GM21737 (cell line): ENCODE data around the gene HIVEP3.

Experiments
- ATAC-seq: cut with Tn5 transposase; IDR thresholded peaks from one replicate; pipeline ENCODE4 v1.9.1; 2021; ENCODE audit warnings: mild to moderate bottlenecking, moderate library complexity; ENCODE audit not compliant: unreplicated experiment

Gene HIVEP3

GRCh38 chr1:41512701-41513382 lies 405.9 kb downstream of the HIVEP3 start:
- ATAC-seq = no peak

DNA sequence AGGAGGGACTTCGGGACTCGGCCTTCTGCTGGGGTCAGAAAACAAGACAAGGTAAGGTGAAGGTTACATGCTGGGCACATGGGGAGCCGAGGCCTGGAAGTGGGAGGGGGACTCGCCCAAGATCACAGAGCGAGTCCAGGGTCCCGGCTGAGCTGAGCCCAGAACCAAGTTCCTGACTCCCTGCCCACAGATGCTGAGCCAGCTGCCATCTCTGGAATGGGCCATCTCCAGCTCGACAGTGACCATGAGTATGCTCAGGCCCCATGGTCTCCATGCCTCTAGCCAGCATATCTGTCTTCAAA lies 407.5 kb downstream of the HIVEP3 start:
- no peak for ATAC-seq

DNA sequence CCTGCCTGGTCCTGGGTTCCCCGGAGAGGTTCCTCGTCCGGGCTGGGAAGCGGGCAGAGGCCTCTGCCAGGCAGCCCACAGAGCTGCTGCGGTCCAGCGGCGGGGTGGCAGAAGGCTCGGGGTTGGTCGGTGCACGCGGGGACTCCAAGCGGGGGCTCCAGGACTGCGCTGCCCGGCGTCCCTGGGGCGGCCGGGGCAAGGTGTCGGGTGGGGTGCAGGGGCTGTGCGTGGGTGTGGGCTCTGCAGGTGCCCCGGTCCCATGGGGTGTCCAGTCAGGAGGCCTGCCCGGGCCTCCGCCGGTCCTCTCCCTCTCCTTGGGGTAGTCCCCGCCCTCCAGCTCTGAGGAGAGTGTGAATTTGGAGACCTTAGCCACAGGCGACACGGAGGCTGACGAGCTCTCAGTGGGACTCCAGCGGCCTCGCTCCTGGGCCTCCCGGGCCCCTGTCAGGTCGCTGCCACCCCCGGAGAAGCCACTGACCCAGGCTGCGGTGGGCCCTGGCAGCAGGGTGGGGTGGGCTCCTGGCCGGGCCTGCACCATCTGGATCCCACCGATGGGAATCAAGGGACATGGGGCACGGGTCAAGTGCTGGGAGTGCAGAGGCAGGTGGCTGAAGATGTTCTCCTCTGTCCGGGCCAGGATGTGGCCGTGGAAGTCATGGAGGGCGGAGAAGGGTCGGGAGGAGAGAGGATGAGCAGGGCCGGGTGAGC lies 408.0 kb downstream of the HIVEP3 start:
- no peak for ATAC-seq

DNA sequence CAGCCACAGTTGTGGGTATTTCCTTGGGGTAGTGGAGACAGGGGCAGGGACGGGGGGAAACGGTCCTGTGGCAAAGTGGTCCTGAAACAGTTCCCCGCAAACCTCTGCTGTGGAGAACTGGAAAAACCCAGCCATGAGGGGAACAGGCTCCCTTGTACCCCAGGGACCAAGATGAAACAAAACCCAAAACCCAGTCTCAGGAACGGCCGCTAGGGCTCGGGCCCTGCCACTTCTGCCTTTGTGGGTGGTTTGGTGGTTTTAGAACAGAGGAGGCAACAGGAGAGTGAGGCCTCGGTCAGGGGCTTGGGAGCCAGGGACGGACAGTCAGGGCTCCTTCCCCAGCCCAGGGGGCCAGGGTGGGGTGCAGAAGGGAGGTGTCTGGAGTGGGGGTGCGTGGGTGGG lies 409.5 kb downstream of the HIVEP3 start:
- ATAC-seq = no peak

GRCh38 chr1:41508290-41508689 lies 410.4 kb downstream of the HIVEP3 start:
- no peak for ATAC-seq

DNA sequence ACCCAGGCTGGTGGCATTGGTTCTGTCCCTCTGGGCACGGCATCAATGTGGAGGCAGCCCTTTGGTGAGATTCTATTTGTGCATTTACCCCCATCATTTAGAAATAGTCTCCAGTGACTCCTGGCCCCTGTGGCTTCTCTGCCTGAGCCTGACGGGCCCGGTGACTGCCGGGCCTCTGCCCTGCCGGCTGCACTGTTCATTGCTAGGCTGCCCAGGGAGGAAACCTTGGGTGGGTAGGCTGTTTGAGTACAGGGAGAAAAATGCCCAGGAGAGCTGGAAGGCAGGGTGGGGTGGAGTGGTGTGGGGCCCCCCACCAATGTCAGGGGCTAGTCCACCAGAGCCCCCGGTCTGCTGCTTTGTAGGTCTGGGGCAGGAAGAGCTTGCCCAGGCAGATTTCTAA lies 410.9 kb downstream of the HIVEP3 start:
- ATAC-seq = no peak

- ATAC-seq = no peak
These were observed 411.5 kb downstream of the HIVEP3 start for GRCh38 chr1:41507110-41507720.

- ATAC-seq = no peak
These were observed 414.3 kb downstream of the HIVEP3 start for GRCh38 chr1:41504114-41505035.

DNA sequence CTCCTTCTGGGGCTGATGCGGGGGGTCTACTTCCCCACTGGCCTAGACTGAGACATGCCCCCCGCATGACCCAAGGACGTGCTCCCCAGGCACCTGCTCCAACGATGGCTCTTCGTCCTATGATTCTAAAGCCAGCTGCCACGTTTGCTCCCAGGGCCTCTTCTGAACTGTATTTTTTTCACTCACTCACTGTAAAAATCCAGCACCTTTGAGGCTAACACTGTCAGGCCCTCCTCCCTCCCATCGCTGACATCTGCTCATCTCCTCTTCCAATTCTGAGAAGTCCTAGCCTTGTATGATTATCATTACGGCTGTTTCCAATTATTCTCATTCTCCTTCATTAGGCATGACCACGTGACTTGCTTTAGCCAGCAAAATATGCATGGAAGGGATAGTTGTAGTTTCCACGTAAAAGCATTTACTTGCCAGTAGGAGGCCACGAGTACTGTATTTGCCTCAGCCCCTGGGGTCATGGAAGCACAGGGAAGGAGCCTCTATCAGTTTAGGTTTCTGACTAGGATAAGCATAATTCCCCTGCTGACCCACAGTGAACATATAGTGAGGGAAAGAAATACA lies 415.1 kb downstream of the HIVEP3 start:
- no peak for ATAC-seq

DNA sequence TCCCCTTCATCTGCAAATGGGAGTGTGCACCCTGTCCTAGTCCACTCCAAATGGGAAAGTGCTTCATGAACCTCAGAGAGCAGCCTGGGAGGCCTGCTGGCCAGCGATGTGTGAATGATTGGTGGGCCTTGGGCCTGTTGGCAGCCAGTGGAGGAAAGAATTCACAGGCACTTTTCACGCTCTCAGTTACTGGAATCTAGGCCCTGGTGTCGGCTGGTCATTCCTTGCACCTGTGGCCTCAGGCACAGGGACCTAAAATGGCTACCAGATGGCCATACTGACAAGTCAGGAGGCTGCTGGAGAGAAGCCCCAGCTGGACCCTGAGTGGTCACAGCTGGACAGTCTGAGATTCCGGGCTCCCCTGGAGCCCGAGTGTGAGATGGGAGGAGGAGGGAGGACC lies 415.8 kb downstream of the HIVEP3 start:
- ATAC-seq = no peak

DNA sequence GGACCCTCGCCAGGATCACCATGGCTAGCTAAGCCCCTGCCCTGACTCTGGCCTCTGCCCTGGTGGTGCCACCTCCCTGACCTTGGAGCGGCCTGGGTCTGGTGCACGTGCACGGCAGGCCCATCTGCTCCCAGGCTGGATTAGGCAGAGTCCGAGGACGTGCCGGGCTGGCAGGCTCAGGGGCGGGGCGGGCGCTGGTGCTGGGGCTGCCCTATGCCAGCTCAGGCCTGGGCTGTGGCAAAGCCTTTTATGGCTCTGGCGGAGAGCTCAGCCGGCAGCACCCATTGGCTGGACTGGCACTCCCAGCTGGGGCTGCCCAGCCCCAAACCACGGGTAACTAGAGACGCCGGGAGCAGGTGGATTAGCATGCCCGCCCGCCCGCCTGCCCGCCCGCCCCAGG lies 417.1 kb downstream of the HIVEP3 start:
- no peak for ATAC-seq

- no peak for ATAC-seq
These were observed 417.8 kb downstream of the HIVEP3 start for GRCh38 chr1:41500781-41501518.

DNA sequence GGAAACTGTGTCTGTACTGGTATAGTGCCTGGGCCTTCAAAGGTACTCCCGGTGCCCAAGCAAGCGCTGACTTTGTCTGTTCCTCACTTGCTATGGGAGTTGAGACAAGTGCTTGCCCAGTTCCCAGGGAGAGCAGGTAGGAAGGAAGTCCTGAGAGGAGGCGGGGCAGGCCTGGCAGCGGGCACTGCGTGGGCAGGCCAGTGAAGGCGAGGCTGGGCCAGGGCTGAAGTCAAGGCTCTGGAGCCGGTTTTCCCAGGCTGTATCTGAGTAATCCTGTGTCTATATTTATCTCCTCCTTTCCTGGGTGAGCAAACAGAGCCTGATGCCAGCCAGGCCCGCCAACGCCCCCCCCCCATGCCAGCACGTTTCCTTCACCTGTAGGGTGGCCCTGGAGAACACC lies 418.3 kb downstream of the HIVEP3 start:
- ATAC-seq = no peak

DNA sequence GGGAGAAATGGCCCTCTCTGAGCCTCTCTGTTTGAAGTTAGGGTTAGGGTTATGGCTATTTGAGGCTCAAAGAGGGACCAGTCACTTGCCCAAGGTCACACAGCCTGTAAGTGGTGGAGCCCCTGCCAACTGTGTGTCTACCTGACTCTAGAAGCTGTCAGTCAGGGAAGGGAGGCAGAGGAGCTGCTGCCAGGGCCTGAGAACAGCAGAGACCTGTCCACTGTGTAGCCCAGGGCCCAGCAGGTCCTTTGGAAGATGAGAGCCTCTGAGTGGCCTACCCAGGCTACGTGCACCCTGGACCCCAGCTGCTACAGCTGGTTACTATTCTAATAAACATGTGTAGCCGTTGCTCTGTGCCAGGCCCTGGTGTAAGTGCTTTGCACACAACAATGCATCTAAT lies 419.1 kb downstream of the HIVEP3 start:
- no peak for ATAC-seq

DNA sequence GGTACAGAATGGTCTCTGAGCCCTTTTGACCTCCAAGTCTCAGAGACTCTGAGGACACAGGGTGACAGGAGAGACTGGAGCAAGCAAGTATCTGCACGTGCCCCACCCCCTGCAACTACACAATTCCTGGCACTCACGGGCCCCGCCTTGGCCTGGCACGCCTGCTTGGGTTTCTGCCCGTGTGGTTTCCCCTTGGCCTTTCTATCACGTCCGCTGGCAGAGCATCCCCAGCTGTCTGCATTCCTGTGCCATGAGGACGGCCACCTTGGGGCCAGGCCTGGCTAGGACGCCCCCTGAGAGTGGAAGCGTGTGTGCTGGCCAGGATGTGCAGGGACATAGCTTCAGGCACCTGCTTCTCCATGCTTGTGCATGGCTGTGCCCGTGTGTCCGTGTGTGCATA lies 419.9 kb downstream of the HIVEP3 start:
- ATAC-seq = no peak

GRCh38 chr1:41498391-41498790 lies 420.3 kb downstream of the HIVEP3 start:
- no peak for ATAC-seq

DNA sequence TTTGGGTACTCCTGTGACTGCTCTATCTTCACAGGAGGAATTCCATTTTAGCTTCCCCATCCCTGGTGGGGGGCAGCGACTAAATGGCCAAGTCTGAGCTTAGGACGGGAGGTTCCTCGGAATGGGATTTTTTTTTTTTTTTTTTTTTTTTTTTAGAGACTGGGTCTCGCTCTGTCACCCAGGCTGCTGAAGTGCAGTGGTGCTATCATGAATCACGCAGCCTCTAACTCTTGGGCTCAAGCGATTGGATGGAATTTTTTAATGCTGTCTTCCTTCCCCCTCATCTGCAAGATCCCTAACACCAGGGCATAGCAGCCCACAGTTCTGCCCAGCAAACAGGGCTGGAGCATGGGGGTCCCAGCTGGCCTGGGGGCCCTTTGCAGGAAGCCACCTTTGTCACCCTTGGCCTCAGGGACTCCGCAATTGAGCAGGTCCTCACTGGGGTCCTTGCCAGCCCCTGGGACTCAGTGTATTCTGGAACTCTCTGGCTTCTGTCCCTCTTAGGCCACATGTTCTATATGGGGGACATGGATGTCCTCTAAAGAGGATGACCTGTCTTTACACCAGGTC lies 421.2 kb downstream of the HIVEP3 start:
- no peak for ATAC-seq

- ATAC-seq = no peak
These were observed 421.7 kb downstream of the HIVEP3 start for GRCh38 chr1:41497056-41497440.

DNA sequence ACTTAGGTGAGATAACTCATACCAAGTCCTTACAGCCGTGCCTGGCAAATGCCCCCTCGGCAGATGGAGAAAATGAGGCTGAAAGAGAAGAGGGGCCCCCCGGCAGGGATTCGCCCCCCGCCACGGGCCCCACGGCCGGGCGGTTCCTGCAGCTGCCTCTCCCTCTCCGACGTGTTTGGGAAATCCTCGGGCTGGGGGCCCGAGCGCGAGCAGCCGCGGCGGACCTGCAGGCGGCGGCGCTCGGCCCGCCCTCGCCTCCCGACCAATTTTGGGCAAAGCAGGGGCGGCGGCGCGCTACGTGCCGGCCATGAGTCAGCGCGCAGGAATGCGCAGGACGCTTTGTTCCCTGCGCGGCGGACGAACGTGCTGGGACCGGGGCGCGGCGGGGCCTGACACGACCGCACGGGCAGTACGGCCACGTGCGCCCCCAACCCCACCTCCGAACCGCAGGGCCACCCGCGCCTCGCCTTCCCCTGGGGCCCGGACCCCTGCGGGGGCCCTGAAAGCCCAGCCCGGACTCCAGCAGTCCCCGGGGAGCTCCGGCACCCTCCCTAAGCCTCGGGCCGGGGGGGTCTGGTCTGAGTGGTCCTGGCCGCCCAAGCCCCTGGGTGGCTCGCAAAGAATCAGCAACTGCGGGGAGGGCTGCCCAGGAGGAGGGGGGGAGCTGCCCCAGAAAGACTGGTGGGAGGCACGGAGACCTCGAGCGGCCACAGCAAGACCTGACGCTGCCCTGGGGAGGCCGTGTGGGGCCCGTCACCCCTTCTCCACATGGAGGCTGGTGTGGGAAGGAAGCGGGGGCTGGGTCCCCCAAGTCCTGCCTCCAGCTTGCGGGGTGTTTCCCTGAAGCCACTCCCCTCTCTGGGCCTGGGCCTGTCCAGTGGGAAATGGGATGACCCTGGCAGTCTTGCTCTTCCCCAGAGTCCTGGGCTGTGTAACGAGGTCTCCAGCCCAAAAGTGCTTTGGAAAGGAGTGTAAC lies 422.4 kb downstream of the HIVEP3 start:
- no peak for ATAC-seq
